ENCODE results near the gene PHLDB3.
"Not testable (repeated sequence)": the region's sequence is repeated elsewhere in the genome, so short reads cannot be mapped to it uniquely, and the experiment has no call there.

PHLDB3 gene

GRCh38 chr19:43504426-43505185 lies at the start of gene PHLDB3:
Gene PHLDB3 (minus strand): TSS chr19:43504746. CDS start chr19:43504118, 628 bp downstream.
- no peak for DNase-seq (ENCODE audit: low read depth)

GRCh38 chr19:43553656-43554055 lies 49.1 kb upstream of the PHLDB3 start:
- DNase-seq (ENCODE audit: low read depth): no peak

DNA sequence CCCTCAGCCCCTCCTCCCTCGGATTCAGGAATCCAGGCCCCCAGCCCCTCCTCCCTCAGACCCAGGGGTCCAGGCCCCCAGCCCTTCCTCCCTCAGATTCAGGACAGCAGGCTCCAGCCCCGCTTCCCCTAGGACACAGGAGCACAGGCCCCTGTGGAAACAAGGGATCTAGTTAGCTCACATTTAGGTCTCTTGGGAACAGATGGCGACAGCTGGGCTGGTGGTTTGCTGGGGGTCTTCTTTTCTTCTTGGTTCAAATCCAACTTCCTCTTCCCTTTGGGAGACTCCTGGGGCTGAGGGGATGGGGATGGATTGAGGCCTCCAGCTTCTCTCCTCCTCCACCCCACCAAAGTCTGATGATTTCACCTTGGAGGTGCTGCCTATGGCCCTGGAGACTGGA lies 48.1 kb upstream of the PHLDB3 start:
- no peak for DNase-seq (ENCODE audit: low read depth)

- no peak for DNase-seq (ENCODE audit: low read depth)
Observed at GRCh38 chr19:43552198-43552450, 47.6 kb upstream of the PHLDB3 start.

DNA sequence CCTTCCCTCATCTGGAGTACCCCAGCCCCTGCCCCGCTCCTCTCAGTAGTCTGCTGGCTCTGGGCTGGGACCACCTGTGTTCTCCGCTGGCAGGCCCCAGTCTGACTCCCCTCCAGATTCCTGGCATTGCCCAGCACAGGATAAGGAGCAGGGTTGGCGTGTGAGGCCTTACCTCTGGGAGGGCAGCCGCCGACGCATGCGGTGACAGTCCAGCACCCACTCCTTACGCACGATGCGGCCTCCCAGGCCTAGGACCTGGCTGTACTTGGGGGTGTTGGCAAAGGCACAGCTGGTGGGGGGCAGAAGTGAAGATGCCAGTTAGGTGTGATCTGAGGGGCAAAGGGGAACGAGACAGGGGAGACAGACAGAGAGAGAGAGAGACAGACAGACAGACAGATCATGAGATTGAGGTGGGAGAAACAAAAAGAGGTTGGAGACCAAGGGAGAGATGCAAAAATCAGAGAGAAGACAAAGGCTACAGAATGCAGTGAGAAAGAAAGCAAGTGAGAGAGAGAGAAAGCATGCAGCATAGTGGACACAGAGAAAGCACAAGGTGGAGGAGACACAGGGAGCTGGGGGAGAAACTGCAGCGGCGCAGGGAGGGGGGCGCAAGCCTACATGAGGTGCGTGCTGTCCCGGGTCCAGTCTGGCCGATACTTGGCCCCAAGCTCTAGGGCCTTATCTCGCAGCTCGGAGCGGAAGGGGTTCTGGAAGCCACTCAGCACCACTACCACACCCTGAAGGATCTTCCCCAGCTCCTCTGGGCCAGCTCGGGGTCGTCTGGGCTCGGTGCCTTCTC lies 47.1 kb upstream of the PHLDB3 start:
- DNase-seq (ENCODE audit: low read depth): no peak

- DNase-seq (ENCODE audit: low read depth): no peak
Observed at GRCh38 chr19:43548706-43549105, 44.2 kb upstream of the PHLDB3 start.

GRCh38 chr19:43547926-43548325 lies 43.4 kb upstream of the PHLDB3 start:
- DNase-seq (ENCODE audit: low read depth): not testable (repeated sequence)

DNA sequence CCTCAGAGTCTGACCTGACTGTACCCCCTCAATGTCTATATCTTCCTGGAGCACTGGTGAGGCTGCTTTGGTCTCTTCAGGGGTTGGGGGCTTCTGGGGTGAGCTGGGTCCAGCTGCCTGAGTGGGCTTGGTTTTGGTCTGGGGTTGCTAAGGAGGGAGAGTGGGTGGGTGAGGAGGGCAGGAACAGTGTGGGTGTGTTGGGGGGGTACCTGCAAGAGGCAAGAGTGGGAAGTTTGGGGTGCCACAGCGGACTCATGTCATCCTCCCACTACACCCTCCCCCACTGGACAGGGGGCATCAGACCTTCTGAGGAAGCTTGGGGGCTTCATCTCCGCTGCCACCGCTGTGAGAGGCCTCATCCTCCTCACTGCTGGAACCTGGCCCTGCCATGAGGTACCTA lies 42.0 kb upstream of the PHLDB3 start:
- no peak for DNase-seq (ENCODE audit: low read depth)

GRCh38 chr19:43545981-43546380 lies 41.4 kb upstream of the PHLDB3 start:
- DNase-seq (ENCODE audit: low read depth): no peak

GRCh38 chr19:43545276-43545675 lies 40.7 kb upstream of the PHLDB3 start:
- DNase-seq (ENCODE audit: low read depth): no peak

DNA sequence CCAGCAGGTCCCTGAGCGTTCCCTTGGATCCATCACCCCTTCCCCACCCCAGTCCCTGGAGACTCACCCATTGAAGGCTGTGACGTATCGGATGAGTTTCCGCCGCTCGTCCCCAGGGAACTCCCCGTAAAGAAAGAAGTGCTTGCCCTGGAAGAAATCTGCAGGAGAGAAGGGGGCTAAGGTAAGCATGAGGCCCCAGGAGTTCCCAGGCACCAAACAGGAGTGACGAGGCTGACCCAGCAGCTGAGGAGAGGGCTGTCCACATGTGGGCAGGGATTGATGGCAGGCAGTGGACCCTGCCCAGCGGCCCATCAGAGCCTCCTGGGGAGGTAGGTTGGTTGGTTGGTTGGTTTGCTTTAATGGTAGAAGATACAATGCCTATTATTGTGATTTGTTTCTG lies 39.5 kb upstream of the PHLDB3 start:
- no peak for DNase-seq (ENCODE audit: low read depth)

- no peak for DNase-seq (ENCODE audit: low read depth)
Observed at GRCh38 chr19:43541920-43542650, 37.5 kb upstream of the PHLDB3 start.

- DNase-seq (ENCODE audit: low read depth): no peak
Observed at GRCh38 chr19:43540381-43540780, 35.8 kb upstream of the PHLDB3 start.

DNA sequence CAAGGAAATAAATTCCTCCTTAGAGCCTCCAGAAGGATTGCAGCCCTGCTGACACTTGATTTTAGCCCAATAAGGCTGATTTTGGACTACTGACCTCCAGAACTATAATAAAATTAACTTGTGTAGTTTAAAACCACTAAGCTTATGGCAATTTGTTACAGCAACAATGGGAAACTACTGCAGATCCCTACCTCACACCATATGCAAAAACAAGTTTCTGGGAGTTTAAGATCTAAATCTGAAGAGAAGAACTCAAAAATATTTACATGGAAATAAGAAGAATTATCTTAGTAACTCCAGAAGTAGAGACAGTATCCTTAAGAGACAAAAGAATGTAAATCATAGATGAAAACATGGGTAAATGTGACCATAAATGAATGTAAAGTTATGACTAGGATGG lies 34.4 kb upstream of the PHLDB3 start:
- no peak for DNase-seq (ENCODE audit: low read depth)

DNA sequence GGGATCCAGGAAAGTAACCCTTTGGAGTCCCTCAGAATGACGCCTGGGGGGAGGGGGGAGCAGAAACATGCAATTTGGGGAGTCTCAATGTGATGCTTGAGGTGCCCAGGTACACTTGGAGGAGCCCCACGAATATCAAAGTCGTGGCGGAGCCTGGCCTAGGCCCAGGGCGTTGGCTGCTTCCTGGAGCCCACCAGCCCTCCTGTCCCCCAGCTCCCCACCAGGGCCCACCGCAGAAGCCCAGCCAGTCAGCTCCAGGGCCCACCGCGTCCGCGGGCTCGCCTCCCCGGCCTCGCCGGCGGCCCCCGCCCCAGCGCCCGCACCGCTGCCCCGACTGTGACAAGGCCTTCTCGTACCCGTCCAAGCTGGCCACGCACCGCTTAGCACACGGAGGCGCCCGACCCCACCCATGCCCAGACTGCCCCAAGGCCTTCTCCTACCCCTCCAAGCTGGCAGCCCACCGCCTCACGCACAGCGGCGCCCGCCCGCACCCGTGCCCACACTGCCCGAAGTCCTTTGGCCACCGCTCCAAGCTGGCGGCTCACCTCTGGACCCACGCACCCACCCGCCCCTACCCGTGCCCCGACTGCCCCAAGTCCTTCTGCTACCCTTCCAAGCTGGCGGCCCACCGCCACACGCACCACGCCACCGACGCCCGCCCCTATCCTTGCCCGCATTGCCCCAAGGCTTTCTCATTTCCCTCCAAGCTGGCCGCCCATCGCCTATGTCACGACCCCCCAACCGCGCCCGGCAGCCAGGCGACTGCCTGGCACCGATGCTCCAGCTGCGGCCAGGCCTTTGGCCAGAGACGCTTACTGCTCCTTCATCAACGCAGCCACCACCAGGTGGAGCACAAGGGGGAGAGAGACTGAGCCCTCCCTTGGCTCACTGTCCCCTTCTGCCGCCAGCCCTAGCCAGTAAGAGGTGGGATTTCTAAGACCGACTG lies 30.5 kb upstream of the PHLDB3 start:
- no peak for DNase-seq (ENCODE audit: low read depth)

GRCh38 chr19:43534305-43534815 lies 29.8 kb upstream of the PHLDB3 start:
- no peak for DNase-seq (ENCODE audit: low read depth)

- peak; percentile 89 for DNase-seq (ENCODE audit: low read depth)
Observed at GRCh38 chr19:43533546-43534304, 29.2 kb upstream of the PHLDB3 start.

DNA sequence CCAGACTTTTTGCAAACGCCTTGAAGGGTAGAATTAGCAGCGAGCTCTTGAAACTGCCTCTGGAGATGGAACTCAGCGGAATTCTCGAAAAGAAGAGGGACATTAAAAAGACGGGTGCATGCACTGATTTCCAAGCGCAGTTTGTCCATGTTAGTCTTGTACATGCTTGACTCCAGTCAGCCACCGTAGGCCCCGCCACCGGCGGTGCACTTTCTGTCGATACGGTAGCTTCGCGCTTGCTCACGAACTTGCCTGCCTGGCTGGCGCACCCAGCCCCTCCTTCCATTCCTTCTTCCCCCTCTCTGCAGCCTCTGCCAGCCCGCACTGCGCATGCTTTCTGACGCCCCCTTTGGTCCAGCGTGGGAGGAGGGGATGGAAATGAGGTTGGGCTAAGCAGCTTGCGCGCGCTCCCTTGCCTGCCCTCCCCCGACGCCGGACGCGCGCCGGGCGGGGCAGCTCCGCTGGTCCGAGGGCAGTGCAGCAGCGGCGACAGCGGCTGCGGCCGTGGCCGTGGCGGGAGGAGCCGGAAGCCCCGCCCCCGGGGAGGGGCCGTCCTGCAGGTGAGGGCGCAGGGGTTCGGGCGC lies 28.5 kb upstream of the PHLDB3 start, which contains the start of gene ZNF575:
Gene ZNF575, plus strand, starts transcription at position 227 of the 584 bp plus-strand sequence. CDS start 1,235 bp downstream, outside the sequence.
- DNase-seq (ENCODE audit: low read depth): peak; percentile 70

DNA sequence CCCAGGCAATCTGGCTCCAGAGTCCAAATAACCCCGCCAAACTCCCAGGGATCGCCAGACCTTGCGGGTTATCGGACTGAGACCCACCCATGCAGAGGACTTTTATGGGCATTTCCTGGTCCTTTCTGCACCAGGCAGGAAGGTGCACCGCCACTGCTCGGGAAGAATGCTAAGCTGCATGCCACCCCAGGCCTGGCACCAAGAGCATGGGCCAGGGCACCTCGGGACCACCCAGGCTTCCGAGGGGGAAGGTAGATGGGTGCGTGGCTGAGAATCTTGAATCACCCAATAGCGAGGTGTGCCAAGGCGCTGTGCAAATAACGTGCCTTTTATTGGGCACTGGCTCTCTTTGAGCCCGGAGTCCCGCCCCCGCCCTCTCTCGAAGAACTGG lies 28.0 kb upstream of the PHLDB3 start:
- DNase-seq (ENCODE audit: low read depth): no peak

- no peak for DNase-seq (ENCODE audit: low read depth)
Observed at GRCh38 chr19:43527860-43528622, 23.5 kb upstream of the PHLDB3 start.

Measured in T-helper 22 cell (primary cell).